Neural progenitor cell (in vitro differentiated cells): Measurements from ENCODE around the gene ATP1A4.

ENCODE experiments used
- CTCF ChIP-seq: fragments of 200-600 bp; sonication (generic); IDR thresholded peaks from 2 replicates; pipeline ENCODE4 v1.5.1; 2017; ENCODE audit warnings: antibody characterized with exemption, mild to moderate bottlenecking
- EZH2 ChIP-seq: fragments of 200-600 bp; sonication (generic); IDR thresholded peaks from 2 replicates; pipeline ENCODE4 v1.6.1; 2017; ENCODE audit warnings: antibody characterized with exemption, mild to moderate bottlenecking, moderate library complexity
- EZH2phosphoT487 ChIP-seq: fragments of 200-600 bp; sonication (generic); IDR thresholded peaks from 2 replicates; pipeline ENCODE4 v1.6.1; 2017; ENCODE audit warnings: antibody characterized with exemption

GRCh38 chr1:160146107-160146506 is 5.3 kb upstream of the ATP1A4 start:
- TF ChIP-seq CTCF, result no peak
- no peak for TF ChIP-seq EZH2
- no peak for TF ChIP-seq EZH2phosphoT487
